Mesendoderm (in vitro differentiated cells): ENCODE results near the gene PRR33.

Experiments used
- DNase-seq: peaks from one replicate; pipeline ENCODE4 v3.0.0; 2013
- H2AK5ac ChIP-seq: 2 replicates; pipeline ENCODE4 v1.6.1; 2013; ENCODE audit warnings: low read length, inconsistent platforms
- H2BK120ac ChIP-seq: 2 replicates; pipeline ENCODE4 v1.6.1; 2013; ENCODE audit warnings: low read depth, mild to moderate bottlenecking, low read length, moderate library complexity, mixed read lengths
- H2BK15ac ChIP-seq: replicated peaks from 2 replicates; pipeline ENCODE4 v1.6.1; 2013; ENCODE audit warnings: low read depth, mild to moderate bottlenecking, moderate library complexity
- H2BK5ac ChIP-seq: 2 replicates; pipeline ENCODE4 v1.6.1; 2013; ENCODE audit warnings: low read length, inconsistent platforms
- H3K18ac ChIP-seq: 2 replicates; pipeline ENCODE4 v1.6.1; 2013; ENCODE audit warnings: mild to moderate bottlenecking, low read length, mixed read lengths
- H3K23ac ChIP-seq: one replicate; pipeline ENCODE4 v1.6.1; 2013; ENCODE audit warnings: low read length
- H3K27ac ChIP-seq: 2 replicates; pipeline ENCODE4 v1.5.1; 2013; ENCODE audit warnings: low read depth, mild to moderate bottlenecking, inconsistent platforms, low read length, moderate library complexity
- H3K27me3 ChIP-seq: 2 replicates; pipeline ENCODE4 v1.6.1; 2013; ENCODE audit warnings: low read length, control low read depth, mild to moderate bottlenecking, inconsistent platforms; ENCODE audit not compliant: insufficient read depth, poor library complexity
- H3K36me3 ChIP-seq: 2 replicates; pipeline ENCODE4 v1.6.1; 2013; ENCODE audit warnings: low read length, inconsistent platforms; ENCODE audit not compliant: control insufficient read depth, insufficient read depth
- H3K4ac ChIP-seq: one replicate; pipeline ENCODE4 v1.6.1; 2013; ENCODE audit warnings: low read depth, mild to moderate bottlenecking, low read length, moderate library complexity
- H3K4me1 ChIP-seq: 2 replicates; pipeline ENCODE4 v1.6.1; 2013; ENCODE audit warnings: low read depth, low read length, inconsistent platforms; ENCODE audit not compliant: control insufficient read depth
- H3K4me2 ChIP-seq: 2 replicates; pipeline ENCODE4 v1.6.1; 2013; ENCODE audit warnings: low read length
- H3K4me3 ChIP-seq: 2 replicates; pipeline ENCODE4 v1.5.1; 2013; ENCODE audit warnings: mild to moderate bottlenecking, low read length
- H3K56ac ChIP-seq: one replicate; pipeline ENCODE4 v1.6.1; 2013; ENCODE audit warnings: low read length
- H3K79me1 ChIP-seq: 2 replicates; pipeline ENCODE4 v1.6.1; 2013; ENCODE audit warnings: low read length, inconsistent platforms
- H3K79me2 ChIP-seq: 2 replicates; pipeline ENCODE4 v1.6.1; 2013; ENCODE audit warnings: mild to moderate bottlenecking, low read length; ENCODE audit not compliant: control insufficient read depth, insufficient read depth
- H3K9ac ChIP-seq: 2 replicates; pipeline ENCODE4 v1.6.1; 2013; ENCODE audit warnings: low read length, inconsistent platforms
- H4K5ac ChIP-seq: one replicate; pipeline ENCODE4 v1.6.1; 2013; ENCODE audit warnings: low read length
- H4K8ac ChIP-seq: one replicate; pipeline ENCODE4 v1.6.1; 2013; ENCODE audit warnings: low read depth, mild to moderate bottlenecking, control low read depth, low read length, moderate library complexity
- WGBS: extraction: QIAGEN DNeasy Blood & Tissue Kit; methylation state at CpG from one replicate; pipeline ENCODE4 v1.1.7; 2013; ENCODE audit warnings: low lambda C conversion rate, missing lambda C conversion rate; ENCODE audit not compliant: insufficient coverage; ENCODE audit errors: extremely low coverage; 5-methylcytosine and 5-hydroxymethylcytosine counted together

Gene PRR33

GRCh38 chr11:1868636-1869291 lies 22.9 kb downstream of the PRR33 start:
- Histone ChIP-seq H3K27ac (no peak overlapping the region), H3K36me3 (no peaks in the 10 kb centered on the region), H3K9ac (no peak overlapping the region), H3K23ac (no peak overlapping the region), H2AK5ac (no peak overlapping the region), H4K8ac (no peak overlapping the region), H3K79me2 (no peaks in the 10 kb centered on the region), H3K4me3 (no peak overlapping the region), H3K27me3 (no peaks in the 10 kb centered on the region), H3K79me1 (no peaks in the 10 kb centered on the region), H3K4me2 (no peak overlapping the region), H3K4me1 (no peaks in the 10 kb centered on the region), H3K18ac (no peak overlapping the region), H3K56ac (no peak overlapping the region), H2BK5ac (no peak overlapping the region), H3K4ac (no peak overlapping the region), H4K5ac (no peak overlapping the region), H2BK120ac (no peak overlapping the region), H2BK15ac (no peak overlapping the region)
- no CpG with 5 or more reads among the region's 25 CpGs for WGBS
- DNase-seq, result no peak

GRCh38 chr11:1868056-1868635 lies 23.5 kb downstream of the PRR33 start:
- WGBS, result no CpG with 5 or more reads among the region's 14 CpGs

GRCh38 chr11:1867381-1867780 lies 24.3 kb downstream of the PRR33 start:
- Histone ChIP-seq H4K8ac (no peak overlapping the region), H3K56ac (no peak overlapping the region), H3K27me3 (no peaks in the 10 kb centered on the region), H3K18ac (no peak overlapping the region), H3K23ac (no peak overlapping the region), H3K4ac (no peak overlapping the region), H3K27ac (no peak overlapping the region), H3K9ac (no peak overlapping the region), H3K79me2 (no peaks in the 10 kb centered on the region), H2BK5ac (no peak overlapping the region), H2BK120ac (no peak overlapping the region), H2BK15ac (no peak overlapping the region), H2AK5ac (no peak overlapping the region), H3K36me3 (no peaks in the 10 kb centered on the region), H3K4me2 (no peak overlapping the region), H3K4me3 (no peak overlapping the region), H4K5ac (no peak overlapping the region), H3K79me1 (no peaks in the 10 kb centered on the region), H3K4me1 (no peaks in the 10 kb centered on the region)
- WGBS, result no CpG with 5 or more reads among the region's 8 CpGs
- no peak for DNase-seq

More at GRCh38 chr11:1868056-1868635, 23.5 kb downstream of the PRR33 start:
- H3K23ac ChIP-seq, result no peak overlapping the region
- no peaks in the 10 kb centered on the region for H3K79me2 ChIP-seq
- H3K9ac ChIP-seq, result no peak overlapping the region
- no peak overlapping the region for H4K5ac ChIP-seq
- no peak overlapping the region for H2BK5ac ChIP-seq
- H3K79me1 ChIP-seq, result no peaks in the 10 kb centered on the region
- no peak overlapping the region for H3K56ac ChIP-seq
- no peak for DNase-seq
- no peak overlapping the region for H3K4me2 ChIP-seq
- H3K27ac ChIP-seq, result no peak overlapping the region
- H2BK15ac ChIP-seq, result no peak overlapping the region
- no peaks in the 10 kb centered on the region for H3K4me1 ChIP-seq
- H3K4ac ChIP-seq, result no peak overlapping the region
- no peaks in the 10 kb centered on the region for H3K36me3 ChIP-seq
- H2BK120ac ChIP-seq, result no peak overlapping the region
- no peak overlapping the region for H3K18ac ChIP-seq
- H3K4me3 ChIP-seq, result no peak overlapping the region
- H4K8ac ChIP-seq, result no peak overlapping the region
- H3K27me3 ChIP-seq, result no peaks in the 10 kb centered on the region
- no peak overlapping the region for H2AK5ac ChIP-seq

GRCh38 chr11:1866776-1867175 lies 24.9 kb downstream of the PRR33 start:
- H3K56ac ChIP-seq, result no peak overlapping the region
- H3K79me1 ChIP-seq, result no peaks in the 10 kb centered on the region
- H3K23ac ChIP-seq, result no peak overlapping the region
- no peak overlapping the region for H4K5ac ChIP-seq
- no peak overlapping the region for H2BK15ac ChIP-seq
- DNase-seq, result no peak
- H3K4me3 ChIP-seq, result no peak overlapping the region
- no peak overlapping the region for H3K18ac ChIP-seq
- H2AK5ac ChIP-seq, result no peak overlapping the region
- no CpG with 5 or more reads among the region's 15 CpGs for WGBS
- no peak overlapping the region for H3K4ac ChIP-seq
- H3K79me2 ChIP-seq, result no peaks in the 10 kb centered on the region
- no peak overlapping the region for H2BK120ac ChIP-seq
- no peak overlapping the region for H3K4me2 ChIP-seq
- no peaks in the 10 kb centered on the region for H3K4me1 ChIP-seq
- no peak overlapping the region for H3K9ac ChIP-seq
- no peak overlapping the region for H2BK5ac ChIP-seq
- H3K27ac ChIP-seq, result no peak overlapping the region
- H4K8ac ChIP-seq, result no peak overlapping the region
- no peaks in the 10 kb centered on the region for H3K36me3 ChIP-seq
- no peaks in the 10 kb centered on the region for H3K27me3 ChIP-seq

GRCh38 chr11:1866226-1866625 lies 25.5 kb downstream of the PRR33 start:
- no peak overlapping the region for H3K4me2 ChIP-seq
- no peak overlapping the region for H3K4me3 ChIP-seq
- H3K18ac ChIP-seq, result no peak overlapping the region
- DNase-seq, result no peak
- no CpG with 5 or more reads among the region's 8 CpGs for WGBS
- H3K4me1 ChIP-seq, result no peaks in the 10 kb centered on the region
- no peak overlapping the region for H3K9ac ChIP-seq
- H4K5ac ChIP-seq, result no peak overlapping the region
- no peak overlapping the region for H3K56ac ChIP-seq
- no peaks in the 10 kb centered on the region for H3K27me3 ChIP-seq
- no peak overlapping the region for H2BK15ac ChIP-seq
- H2AK5ac ChIP-seq, result no peak overlapping the region
- H3K79me2 ChIP-seq, result no peaks in the 10 kb centered on the region
- H3K79me1 ChIP-seq, result no peaks in the 10 kb centered on the region
- no peak overlapping the region for H3K27ac ChIP-seq
- H2BK5ac ChIP-seq, result no peak overlapping the region
- H4K8ac ChIP-seq, result no peak overlapping the region
- no peak overlapping the region for H3K23ac ChIP-seq
- H2BK120ac ChIP-seq, result no peak overlapping the region
- H3K36me3 ChIP-seq, result no peaks in the 10 kb centered on the region
- no peak overlapping the region for H3K4ac ChIP-seq
